BJ (cell line): ENCODE results near the gene BCL2. TPM values are rescaled to one million over a fixed set of nuclear protein-coding genes. Genes with fewer than 3 reads are reported as not detected.

Source experiments
- CTCF ChIA-PET: fragments of 350-600 bp; formaldehyde crosslinking; extraction: SDS; loops from one replicate; lab custom pipeline; 2021; ENCODE audit warnings: antibody characterized with exemption, inconsistent platforms; lab: Yijun Ruan, JAX
- POLR2A ChIA-PET: fragments of 300-600 bp; sonication (Branson Sonifier 250); formaldehyde crosslinking; extraction: SDS; loops from one replicate; lab custom pipeline; 2021; ENCODE audit warnings: antibody characterized with exemption; lab: Charles Lee
- DNase-seq: peaks from one replicate; pipeline ENCODE4 v3.0.0-alpha.2; 2011; ENCODE audit warnings: low read depth
- H3K27me3 ChIP-seq: 2 replicates; pipeline ENCODE4 v1.6.0; 2011; ENCODE audit warnings: low read length; ENCODE audit not compliant: control insufficient read depth, insufficient read depth
- H3K36me3 ChIP-seq: 2 replicates; pipeline ENCODE4 v1.5.1; 2011; ENCODE audit warnings: low read length; ENCODE audit not compliant: control insufficient read depth, insufficient read depth
- H3K4me3 ChIP-seq: 2 replicates; pipeline ENCODE4 v1.5.1; 2011; ENCODE audit warnings: low read depth, mild to moderate bottlenecking, control low read depth, low read length
- polyA plus RNA-seq: library from polyadenylated mRNA; depleted of rRNA; stranded (reverse); fragments of >200 nt; gene quantifications from 2 replicates; pipeline ENCODE4 v1.2.3, GENCODE V29; 2011
- TF ChIP-seq, protein P1 (sequence below): IDR thresholded peaks from 2 replicates; pipeline ENCODE4 v1.5.1; 2011; ENCODE audit warnings: low read depth, mild to moderate bottlenecking, control low read depth, inconsistent platforms, low read length, moderate library complexity; ENCODE audit not compliant: insufficient read depth

Gene BCL2
- polyA plus RNA-seq, 1 experiment, result 0.15 TPM

DNA sequence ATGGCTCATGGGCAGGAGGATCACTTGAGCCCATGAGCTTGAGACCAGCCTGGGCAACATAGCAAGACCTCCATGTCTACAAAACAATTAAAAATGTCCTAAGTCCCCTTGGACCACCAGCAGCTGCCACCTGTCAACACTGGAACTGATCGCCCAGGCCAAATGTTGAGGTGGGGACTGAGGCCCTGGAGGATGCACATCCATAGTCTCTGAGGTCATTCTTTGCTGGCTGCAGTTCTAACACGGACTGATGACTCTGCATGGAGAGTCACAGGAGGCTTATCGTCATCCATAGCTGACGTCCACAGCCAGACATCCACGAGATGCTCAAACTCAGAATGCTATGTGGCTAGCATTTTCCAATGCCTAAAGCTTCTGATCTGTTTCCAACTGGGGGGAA, 151.3 kb downstream of the BCL2 start:
- Histone ChIP-seq H3K4me3 (no peak overlapping the region), H3K27me3 (peaks cover 1% of the 10 kb centered on the region; the same call in 1 of the 2 replicates), H3K36me3 (no peaks in the 10 kb centered on the region)
- ChIA-PET POLR2A (no interaction called here), CTCF (no interaction called here)
- DNase-seq, result no peak
- TF ChIP-seq, protein P1, sequence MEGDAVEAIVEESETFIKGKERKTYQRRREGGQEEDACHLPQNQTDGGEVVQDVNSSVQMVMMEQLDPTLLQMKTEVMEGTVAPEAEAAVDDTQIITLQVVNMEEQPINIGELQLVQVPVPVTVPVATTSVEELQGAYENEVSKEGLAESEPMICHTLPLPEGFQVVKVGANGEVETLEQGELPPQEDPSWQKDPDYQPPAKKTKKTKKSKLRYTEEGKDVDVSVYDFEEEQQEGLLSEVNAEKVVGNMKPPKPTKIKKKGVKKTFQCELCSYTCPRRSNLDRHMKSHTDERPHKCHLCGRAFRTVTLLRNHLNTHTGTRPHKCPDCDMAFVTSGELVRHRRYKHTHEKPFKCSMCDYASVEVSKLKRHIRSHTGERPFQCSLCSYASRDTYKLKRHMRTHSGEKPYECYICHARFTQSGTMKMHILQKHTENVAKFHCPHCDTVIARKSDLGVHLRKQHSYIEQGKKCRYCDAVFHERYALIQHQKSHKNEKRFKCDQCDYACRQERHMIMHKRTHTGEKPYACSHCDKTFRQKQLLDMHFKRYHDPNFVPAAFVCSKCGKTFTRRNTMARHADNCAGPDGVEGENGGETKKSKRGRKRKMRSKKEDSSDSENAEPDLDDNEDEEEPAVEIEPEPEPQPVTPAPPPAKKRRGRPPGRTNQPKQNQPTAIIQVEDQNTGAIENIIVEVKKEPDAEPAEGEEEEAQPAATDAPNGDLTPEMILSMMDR, result no peak

DNA sequence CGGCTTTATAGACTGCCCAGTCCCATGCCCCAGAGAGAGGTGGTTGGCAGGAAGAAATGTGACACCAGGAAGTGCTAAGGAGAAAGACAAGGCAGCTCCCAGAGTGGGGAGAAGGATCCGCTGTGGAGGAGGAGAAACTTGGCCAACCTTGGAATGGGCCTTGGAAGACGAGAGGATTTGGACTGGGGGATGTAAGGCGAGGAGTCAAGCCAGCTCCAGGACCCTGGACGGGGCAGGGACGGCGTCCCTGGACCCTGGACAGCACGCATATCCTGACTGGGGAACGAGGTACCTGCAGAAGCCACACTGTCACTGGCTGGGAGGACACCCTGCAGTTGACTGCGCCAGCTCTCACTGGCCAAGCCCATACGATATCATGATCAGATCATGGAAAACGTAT, 153.4 kb downstream of the BCL2 start:
- POLR2A ChIA-PET, result no interaction called here
- CTCF ChIA-PET, result no interaction called here
- Histone ChIP-seq H3K36me3 (no peaks in the 10 kb centered on the region), H3K4me3 (no peak overlapping the region), H3K27me3 (peaks cover 1% of the 10 kb centered on the region; the same call in 1 of the 2 replicates)
- TF ChIP-seq, protein P1, result no peak
- DNase-seq, result no peak

DNA sequence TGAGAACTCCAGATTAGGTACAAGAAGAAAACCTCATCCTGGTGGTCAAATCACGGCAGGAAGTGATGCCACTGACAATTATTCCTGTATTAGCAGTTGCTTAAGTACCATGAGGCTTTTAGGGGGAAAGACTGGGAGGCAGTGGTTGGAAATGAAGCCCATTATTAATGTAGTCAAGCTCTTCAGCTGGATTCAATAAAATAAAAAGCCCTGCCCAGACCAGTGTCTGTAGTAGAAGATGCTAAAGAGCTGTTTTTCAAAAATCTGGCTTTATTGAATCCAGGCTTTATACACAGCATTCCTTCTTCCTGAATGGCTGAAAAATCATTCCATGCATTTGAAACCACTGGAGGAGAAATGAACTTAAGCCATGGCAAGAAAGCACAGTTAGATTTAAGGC, 155.2 kb downstream of the BCL2 start:
- no peak overlapping the region for H3K4me3 ChIP-seq
- TF ChIP-seq, protein P1, result no peak
- DNase-seq, result no peak
- CTCF ChIA-PET, result no interaction called here
- H3K27me3 ChIP-seq, result no peaks in the 10 kb centered on the region; the same call in 1 of the 2 replicates
- POLR2A ChIA-PET, result no interaction called here
- no peaks in the 10 kb centered on the region for H3K36me3 ChIP-seq

DNA sequence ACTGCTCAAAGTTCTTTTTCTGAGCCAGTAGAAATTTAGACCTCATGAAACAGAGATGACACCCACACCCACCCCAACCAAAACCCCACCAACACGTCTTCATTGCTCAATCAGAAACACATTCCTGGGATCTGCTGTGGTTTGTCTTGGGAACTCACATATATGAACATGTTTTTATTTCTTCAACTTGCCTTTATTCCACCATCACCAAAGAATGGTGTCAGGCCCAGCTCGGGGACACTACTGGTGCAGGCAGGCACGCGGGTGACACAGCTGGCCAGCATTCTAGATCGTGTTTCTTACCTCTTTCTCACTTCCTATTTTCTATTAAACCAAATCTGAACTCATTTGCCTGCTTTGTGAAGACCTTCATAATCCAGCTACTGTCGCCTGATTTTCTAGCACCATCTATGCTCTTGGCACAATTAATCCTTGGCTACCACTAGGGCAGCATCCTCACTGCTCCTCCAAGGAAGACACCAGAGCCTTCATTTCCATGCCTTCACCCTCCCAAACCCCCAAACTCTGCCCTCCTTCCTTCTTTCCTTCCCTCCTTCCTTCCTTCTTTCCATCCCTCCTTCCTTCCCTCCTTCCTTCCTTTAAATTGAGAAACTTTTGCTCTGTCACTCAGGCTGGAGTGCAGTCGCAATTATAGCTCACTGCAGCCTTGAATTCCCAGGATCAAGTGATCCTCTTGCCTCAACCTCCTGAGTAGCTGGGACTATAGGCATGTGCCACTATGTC, 157.1 kb downstream of the BCL2 start:
- Histone ChIP-seq H3K27me3 (no peaks in the 10 kb centered on the region; the same call in none of the 2 replicates), H3K4me3 (no peak overlapping the region), H3K36me3 (no peaks in the 10 kb centered on the region)
- POLR2A ChIA-PET, result no interaction called here
- DNase-seq, result no peak
- TF ChIP-seq, protein P1, result no peak
- CTCF ChIA-PET, result interaction anchor here (0.6 to 1.3 kb wide), 3 partner anchors 9 to 18 kb away, joined by 3 read pairs; no protein-coding TSS in a partner anchor

DNA sequence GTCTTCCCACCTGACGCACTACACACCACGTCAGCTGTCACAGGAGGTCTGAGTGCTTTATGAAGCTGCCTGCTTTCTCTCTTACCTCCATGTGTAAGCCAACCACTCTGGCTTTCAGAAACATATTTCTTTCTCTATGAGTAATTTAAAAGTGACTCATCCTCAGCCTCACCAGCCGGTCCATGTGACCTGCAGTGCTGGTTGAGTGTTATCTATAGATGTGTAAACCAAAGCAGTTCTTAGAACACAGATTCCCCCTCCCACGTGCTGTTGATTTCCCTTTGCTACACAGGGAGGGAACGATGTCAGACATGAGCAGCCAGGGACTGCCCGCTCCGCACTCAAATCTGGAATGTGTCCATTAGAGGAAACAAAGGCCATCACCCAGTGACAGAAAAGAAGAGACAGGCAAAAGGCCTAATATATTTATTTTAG, 157.8 kb downstream of the BCL2 start:
- H3K27me3 ChIP-seq, result no peaks in the 10 kb centered on the region; the same call in none of the 2 replicates
- no peaks in the 10 kb centered on the region for H3K36me3 ChIP-seq
- DNase-seq, result peak; percentile 53
- POLR2A ChIA-PET, result no interaction called here
- CTCF ChIA-PET, result interaction anchor here (0.6 to 1.3 kb wide), 5 partner anchors 9 to 30 kb away, joined by 3 to 4 read pairs (median 3); no protein-coding TSS in a partner anchor
- TF ChIP-seq, protein P1, result no peak
- H3K4me3 ChIP-seq, result no peak overlapping the region
